Esophagus (tissue), 2 donors: ENCODE measurements around the gene CCDC196. TPM values are rescaled to one million over a fixed set of nuclear protein-coding genes. Genes with fewer than 3 reads are reported as not detected.

Source experiments
- H3K27ac ChIP-seq, 2 donors: one replicate each; pipeline ENCODE4 v1.5.1; 2013; ENCODE audit warnings: low read depth in 2 of 2, mild to moderate bottlenecking in 2 of 2, inconsistent platforms in 1 of 2, low read length in 1 of 2, moderate library complexity in 1 of 2
- H3K27me3 ChIP-seq, 2 donors: one replicate each; pipeline ENCODE4 v1.6.1; 2013; ENCODE audit warnings: low read length in 2 of 2, control low read depth in 1 of 2, mild to moderate bottlenecking in 1 of 2; ENCODE audit not compliant: insufficient read depth in 2 of 2, control insufficient read depth in 1 of 2
- H3K36me3 ChIP-seq, 2 donors: one replicate each; pipeline ENCODE4 v1.6.1; 2013; ENCODE audit warnings: low read length in 1 of 2; ENCODE audit not compliant: control insufficient read depth in 2 of 2, insufficient read depth in 2 of 2
- H3K4me1 ChIP-seq, 2 donors: one replicate each; pipeline ENCODE4 v1.6.1; 2013; ENCODE audit warnings: low read length in 1 of 2; ENCODE audit not compliant: control insufficient read depth in 2 of 2, insufficient read depth in 2 of 2
- H3K4me3 ChIP-seq, 2 donors: one replicate each; pipeline ENCODE4 v1.5.1; 2013; ENCODE audit warnings: low read length in 2 of 2, mild to moderate bottlenecking in 2 of 2, low read depth in 1 of 2, moderate library complexity in 1 of 2
- H3K9me3 ChIP-seq, 2 donors: one replicate each; pipeline ENCODE4 v1.6.1; 2013; ENCODE audit warnings: mild to moderate bottlenecking in 2 of 2, low read depth in 1 of 2, low read length in 1 of 2, moderate library complexity in 1 of 2; ENCODE audit not compliant: control insufficient read depth in 2 of 2, insufficient read depth in 1 of 2
- WGBS, 2 donors: extraction: QIAGEN DNeasy Blood & Tissue Kit; methylation state at CpG; one replicate each; pipeline ENCODE4 v1.1.7; 2013; 5-methylcytosine and 5-hydroxymethylcytosine counted together
- polyA plus RNA-seq, 2 donors: library from polyadenylated mRNA; stranded (reverse); fragments of 200-250 nt; gene quantifications; one replicate each; pipeline ENCODE4 v1.2.3, GENCODE V29; 2013
- donor health status: healthy with polysubstance abuse.
- donor health status: Bipolar disorder and iron deficiency.

CCDC196 gene, protein sequence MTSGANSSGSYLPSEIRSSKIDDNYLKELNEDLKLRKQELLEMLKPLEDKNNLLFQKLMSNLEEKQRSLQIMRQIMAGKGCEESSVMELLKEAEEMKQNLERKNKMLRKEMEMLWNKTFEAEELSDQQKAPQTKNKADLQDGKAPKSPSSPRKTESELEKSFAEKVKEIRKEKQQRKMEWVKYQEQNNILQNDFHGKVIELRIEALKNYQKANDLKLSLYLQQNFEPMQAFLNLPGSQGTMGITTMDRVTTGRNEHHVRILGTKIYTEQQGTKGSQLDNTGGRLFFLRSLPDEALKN
- polyA plus RNA-seq = not detected

DNA sequence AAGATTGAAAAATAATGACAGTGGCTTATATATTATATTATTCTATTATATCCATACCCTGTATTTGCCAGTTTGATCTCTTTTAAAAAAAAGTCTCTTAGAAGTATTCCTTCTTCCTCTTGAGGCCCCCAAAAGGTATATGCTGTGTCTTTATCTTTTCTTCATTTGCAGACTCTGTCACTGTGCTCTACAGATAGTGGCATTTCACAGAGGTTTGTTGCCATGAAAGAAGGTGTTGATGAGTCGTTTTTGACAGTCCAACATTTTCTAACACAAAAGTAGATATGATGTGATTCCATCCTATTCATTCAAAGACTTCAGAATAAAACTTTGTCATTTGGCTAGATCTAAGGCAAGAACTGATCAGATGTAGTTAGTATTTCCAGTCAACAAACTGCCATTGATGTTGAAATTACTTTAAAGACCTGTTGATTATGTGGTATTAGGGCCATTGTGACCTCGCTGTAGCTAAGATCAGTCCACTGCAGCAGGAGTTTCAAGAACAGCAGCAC lies at the start of gene CCDC196:
CCDC196 (plus strand) TSS at position 462 of the 512 bp plus-strand sequence. CDS start 132 bp downstream, outside the sequence.
- WGBS, 2 donors = 71 to 79% methylated on average over 2 of the region's 2 CpGs
- Histone ChIP-seq H3K27me3 (no peaks in the 10 kb centered on the region), H3K4me1 (no peaks in the 10 kb centered on the region), H3K9me3 (no peaks in the 10 kb centered on the region), H3K27ac (no peak within 1 kb of the TSS), H3K36me3 (no peaks in the 10 kb centered on the region), H3K4me3 (no peak within 1 kb of the TSS)

DNA sequence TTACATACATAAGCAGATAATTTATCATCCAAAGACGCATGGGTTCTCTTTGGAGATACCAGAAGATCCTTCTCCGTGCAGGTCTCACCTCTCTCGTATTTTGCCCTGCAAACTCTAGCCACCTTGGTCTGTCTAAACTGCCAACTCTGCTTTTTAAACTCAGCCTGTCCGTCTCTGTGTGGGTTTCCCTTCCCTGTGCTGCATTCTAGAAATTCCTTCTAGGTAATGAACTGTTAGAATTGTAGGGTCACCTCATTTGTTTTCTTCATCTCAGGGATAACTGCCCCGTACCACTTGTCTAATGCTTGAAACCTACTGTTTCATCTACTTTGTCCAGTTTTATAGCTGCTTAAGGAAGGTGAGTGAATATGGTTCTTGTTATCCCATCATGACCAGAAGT lies 45.4 kb upstream of the CCDC196 start:
- WGBS, 2 donors = 84 to 86% methylated on average over 5 of the region's 5 CpGs
- no peaks in the 10 kb centered on the region for H3K4me1 ChIP-seq
- H3K27me3 ChIP-seq = no peaks in the 10 kb centered on the region
- H3K4me3 ChIP-seq = no peak overlapping the region
- no peaks in the 10 kb centered on the region for H3K36me3 ChIP-seq
- no peak overlapping the region for H3K27ac ChIP-seq
- no peaks in the 10 kb centered on the region for H3K9me3 ChIP-seq

DNA sequence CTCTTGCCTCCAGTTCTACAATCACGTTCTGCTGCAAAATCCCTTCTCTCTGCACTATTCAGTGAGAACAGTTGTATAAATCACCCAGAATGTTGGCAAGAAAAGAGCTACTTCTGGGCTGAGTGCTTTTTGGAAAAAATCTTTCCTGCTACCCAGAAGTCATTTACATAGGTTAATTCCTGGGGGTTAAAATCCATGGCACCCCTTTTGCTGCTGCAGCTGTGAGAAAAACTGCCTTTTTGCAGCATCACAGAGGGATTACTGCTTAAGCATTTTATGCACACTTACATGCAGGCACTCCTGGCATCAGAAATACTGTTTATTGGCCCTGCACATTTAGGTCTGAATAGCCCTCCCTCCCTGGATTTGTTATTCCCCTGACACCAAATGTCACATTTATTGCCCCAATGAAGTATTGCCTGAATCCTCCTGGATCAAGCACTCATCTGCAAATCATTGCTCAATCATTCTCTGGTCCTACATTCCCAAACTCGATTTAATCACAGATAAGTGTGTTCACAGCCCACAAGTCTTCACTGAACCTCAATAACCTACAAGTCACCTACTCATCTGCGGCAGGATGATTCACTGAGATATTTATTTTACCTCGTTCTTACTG lies 43.1 kb upstream of the CCDC196 start:
- 53 to 68% methylated on average over 4 of the region's 4 CpGs for WGBS, 2 donors
- Histone ChIP-seq H3K27me3 (no peaks in the 10 kb centered on the region), H3K27ac (no peak overlapping the region), H3K9me3 (no peaks in the 10 kb centered on the region), H3K36me3 (no peaks in the 10 kb centered on the region), H3K4me3 (no peak overlapping the region), H3K4me1 (no peaks in the 10 kb centered on the region)

DNA sequence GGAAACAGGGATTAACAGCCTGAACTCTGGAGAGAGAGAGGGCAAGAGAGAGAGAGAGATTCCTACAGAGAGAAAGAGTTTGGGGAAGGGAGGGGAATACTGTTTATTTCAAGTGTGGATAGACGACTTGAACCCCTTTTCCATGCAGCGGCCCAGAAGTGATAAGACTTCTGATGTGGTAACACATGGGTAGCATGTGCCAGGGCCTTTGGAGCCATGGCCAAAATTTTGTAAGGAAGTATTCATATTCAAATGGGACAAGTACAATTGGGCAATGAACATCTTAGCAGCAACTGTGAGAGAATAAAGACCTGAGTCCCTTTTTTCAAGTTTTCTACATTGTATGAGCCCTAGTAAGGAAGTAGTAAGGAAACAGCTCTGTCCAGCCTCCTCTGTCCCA lies 42.4 kb upstream of the CCDC196 start:
- no peaks in the 10 kb centered on the region for H3K4me1 ChIP-seq
- H3K27ac ChIP-seq = no peak overlapping the region
- H3K9me3 ChIP-seq = no peaks in the 10 kb centered on the region
- no peaks in the 10 kb centered on the region for H3K36me3 ChIP-seq
- no peaks in the 10 kb centered on the region for H3K27me3 ChIP-seq
- H3K4me3 ChIP-seq = no peak overlapping the region
- 74 to 77% methylated on average over 2 of the region's 2 CpGs for WGBS, 2 donors

DNA sequence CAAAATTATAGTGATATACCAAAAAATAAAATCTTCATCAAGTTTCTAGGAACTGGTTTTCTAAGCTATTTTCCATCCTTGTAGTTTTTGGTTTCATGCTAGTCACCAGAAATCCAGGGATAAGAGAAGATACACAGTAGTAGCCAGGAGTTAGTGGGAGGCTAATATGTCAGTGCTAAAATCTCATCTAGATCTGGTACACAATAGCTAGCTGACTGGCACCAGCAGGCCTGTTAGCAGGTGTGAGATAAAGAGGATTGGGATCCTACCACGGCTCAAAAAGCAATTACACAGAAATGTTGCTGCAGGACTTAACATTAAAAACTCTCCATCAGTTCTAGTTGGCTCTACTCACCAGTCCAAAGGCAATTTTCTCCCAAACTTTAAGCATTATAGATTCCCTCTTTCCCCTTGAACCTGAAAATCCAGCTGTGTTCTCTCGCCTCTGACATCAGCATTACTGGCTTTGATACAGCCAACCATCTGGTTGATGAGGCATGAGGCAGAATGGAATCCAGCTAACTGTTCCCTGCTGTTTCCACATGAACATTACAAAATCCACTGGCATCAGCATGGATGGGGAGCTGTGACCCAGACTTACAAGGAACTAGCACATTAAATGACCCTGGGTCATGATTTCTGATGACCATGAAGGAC lies 41.8 kb upstream of the CCDC196 start:
- Histone ChIP-seq H3K9me3 (no peaks in the 10 kb centered on the region), H3K4me1 (no peaks in the 10 kb centered on the region), H3K4me3 (no peak overlapping the region), H3K27me3 (no peaks in the 10 kb centered on the region), H3K36me3 (no peaks in the 10 kb centered on the region), H3K27ac (no peak overlapping the region)
- WGBS, 2 donors = 65 to 77% methylated on average over 2 of the region's 2 CpGs

DNA sequence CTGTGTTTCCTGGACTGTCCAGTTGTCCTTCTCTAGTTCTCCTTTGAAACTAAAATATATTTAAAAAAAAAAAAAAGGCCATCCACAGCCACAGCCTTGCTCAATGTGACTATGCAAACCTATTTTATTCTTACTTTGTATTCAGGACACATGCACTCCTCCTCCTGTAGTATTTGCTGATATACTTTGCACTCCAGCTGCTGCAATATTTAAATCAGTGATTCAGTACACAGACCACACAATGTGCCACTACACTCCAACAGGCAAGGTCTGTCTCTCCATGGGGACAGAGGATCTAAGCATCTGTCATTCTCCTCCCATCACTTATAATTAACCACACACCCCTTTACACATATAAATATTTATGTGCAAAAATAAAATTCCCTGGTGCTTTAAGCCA lies 40.2 kb upstream of the CCDC196 start:
- no peak overlapping the region for H3K4me3 ChIP-seq
- H3K27me3 ChIP-seq = no peaks in the 10 kb centered on the region
- H3K27ac ChIP-seq = no peak overlapping the region

DNA sequence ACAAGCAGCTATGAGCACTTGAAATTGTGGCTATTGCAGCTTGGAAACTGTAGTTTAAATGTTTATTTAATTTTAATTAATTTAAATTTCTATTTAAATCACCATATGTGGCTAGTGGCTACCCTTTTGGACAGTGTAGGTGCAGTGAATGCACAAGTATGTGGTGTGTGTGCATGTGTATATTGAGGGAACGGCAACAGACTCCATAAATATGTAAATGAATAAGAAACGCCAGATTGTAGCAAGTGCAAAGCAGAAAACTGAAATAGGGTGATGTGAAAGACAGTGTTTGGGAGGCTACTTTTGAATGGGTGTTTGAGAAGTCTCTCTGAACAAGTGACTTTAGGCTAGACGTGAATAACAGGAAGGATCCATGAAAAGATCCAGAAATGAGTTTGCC lies 32.7 kb upstream of the CCDC196 start:
- no peak overlapping the region for H3K4me3 ChIP-seq
- no peaks in the 10 kb centered on the region for H3K27me3 ChIP-seq
- WGBS, 2 donors = 69 to 81% methylated on average over 3 of the region's 3 CpGs
- H3K36me3 ChIP-seq = no peaks in the 10 kb centered on the region
- H3K27ac ChIP-seq = no peak overlapping the region
- no peaks in the 10 kb centered on the region for H3K4me1 ChIP-seq
- no peaks in the 10 kb centered on the region for H3K9me3 ChIP-seq

More for the DNA sequence above, 40.2 kb upstream of the CCDC196 start:
- Histone ChIP-seq H3K9me3 (no peaks in the 10 kb centered on the region), H3K4me1 (no peaks in the 10 kb centered on the region), H3K36me3 (no peaks in the 10 kb centered on the region)

DNA sequence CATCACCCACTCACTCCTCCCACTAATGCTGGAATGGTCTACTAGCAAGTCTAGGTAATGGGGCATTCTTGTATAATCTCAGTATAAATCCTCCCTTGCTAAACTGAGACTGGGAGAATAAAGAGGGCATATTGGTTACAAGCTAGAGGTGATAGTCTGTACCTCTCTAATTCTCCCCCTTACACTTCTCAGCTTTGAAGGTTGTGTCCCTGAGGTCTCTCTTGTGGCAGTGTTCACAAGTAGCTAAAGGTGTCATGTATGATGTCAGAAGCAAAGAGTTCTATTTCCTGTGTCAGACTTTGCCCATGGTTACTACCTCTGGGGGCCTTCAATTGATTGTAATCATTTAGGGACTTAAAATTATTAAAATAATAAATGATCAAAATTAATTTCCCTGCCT lies 26.6 kb upstream of the CCDC196 start:
- no peaks in the 10 kb centered on the region for H3K36me3 ChIP-seq
- no peak overlapping the region for H3K27ac ChIP-seq
- no peaks in the 10 kb centered on the region for H3K4me1 ChIP-seq
- no peaks in the 10 kb centered on the region for H3K9me3 ChIP-seq
- H3K27me3 ChIP-seq = no peaks in the 10 kb centered on the region
- H3K4me3 ChIP-seq = no peak overlapping the region

DNA sequence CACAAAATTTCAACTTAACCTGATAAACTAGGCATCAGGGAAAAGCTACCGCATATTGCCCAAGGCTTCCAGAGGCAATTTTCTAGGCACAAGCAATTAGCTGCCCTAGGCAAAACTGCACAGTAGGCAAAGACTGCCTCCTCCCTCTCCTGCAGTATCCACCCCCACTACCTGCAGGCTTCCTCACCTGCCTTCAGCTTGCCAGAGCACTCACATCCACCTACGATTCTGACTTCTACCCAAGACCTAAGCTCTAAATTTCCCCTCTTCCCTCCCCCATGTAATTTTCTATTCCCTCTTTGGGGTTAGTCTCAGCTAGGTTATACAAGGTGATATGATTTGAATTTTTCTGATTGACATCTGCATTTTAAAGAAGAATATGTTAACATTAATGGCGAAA lies 21.9 kb upstream of the CCDC196 start:
- Histone ChIP-seq H3K27me3 (no peaks in the 10 kb centered on the region), H3K9me3 (no peaks in the 10 kb centered on the region), H3K4me3 (no peak overlapping the region), H3K27ac (no peak overlapping the region), H3K4me1 (no peaks in the 10 kb centered on the region), H3K36me3 (no peaks in the 10 kb centered on the region)
- 94% methylated on average over 3 of the region's 3 CpGs for WGBS, 2 donors
